GM18526 (cell line): ENCODE data around the gene PAQR8.

Experiments
- POLR2A ChIP-seq: IDR thresholded peaks from 3 replicates; pipeline ENCODE4 v1.6.1; 2011; ENCODE audit not compliant: insufficient read length; ENCODE audit errors: extremely low read depth

PAQR8 gene

DNA sequence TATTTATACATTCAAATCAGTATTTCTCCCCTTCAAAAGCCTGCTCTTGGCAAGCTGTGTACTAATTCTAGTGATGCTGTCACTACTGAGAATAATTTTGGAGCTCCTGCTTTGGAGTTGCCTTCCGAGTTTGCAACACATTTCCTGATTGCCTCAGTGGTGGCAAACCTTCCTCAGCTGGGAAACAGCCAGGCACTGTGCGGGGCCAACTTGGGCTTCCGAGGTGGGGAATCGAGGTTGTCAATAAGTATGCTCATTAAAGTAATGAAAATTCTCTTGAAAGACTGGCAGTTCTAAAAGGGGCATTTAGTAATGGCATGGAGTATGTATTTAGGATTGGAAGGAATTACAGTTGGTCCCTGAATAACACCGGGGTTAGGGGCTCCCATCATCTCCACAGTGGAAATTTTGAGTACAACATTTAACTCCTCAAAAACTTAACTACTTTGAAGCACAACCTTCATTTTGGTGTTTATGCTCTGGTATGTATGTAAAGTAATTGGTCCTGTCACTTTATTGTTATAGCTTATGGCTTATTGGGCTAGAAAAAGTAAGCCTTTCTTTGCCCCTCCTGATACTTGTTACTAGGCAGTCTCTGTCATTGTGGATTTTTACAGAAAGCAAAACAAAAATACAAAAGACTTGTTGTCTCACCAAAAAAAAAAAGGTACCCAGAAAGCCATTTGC lies 2.7 kb downstream of the PAQR8 start:
- TF ChIP-seq POLR2A = no peak

DNA sequence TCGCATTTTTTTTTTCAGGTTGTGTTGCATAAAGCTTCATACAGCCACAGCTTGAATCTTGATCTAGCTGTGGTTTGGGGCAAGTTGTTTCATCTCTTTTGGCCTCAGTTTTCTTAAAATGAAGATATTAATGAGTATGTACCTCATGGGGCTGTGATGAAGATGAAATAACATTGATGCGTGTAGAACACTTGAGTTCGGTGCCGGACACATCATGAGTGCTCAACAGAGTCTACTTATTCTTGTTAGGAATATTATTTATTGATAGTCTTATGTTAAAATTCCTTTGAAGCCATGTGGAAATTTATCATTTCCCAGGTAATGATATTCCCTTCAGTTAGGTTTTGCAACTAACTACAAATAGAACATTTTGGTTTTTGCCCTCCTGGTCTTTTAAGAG lies 3.4 kb downstream of the PAQR8 start:
- no peak for TF ChIP-seq POLR2A

DNA sequence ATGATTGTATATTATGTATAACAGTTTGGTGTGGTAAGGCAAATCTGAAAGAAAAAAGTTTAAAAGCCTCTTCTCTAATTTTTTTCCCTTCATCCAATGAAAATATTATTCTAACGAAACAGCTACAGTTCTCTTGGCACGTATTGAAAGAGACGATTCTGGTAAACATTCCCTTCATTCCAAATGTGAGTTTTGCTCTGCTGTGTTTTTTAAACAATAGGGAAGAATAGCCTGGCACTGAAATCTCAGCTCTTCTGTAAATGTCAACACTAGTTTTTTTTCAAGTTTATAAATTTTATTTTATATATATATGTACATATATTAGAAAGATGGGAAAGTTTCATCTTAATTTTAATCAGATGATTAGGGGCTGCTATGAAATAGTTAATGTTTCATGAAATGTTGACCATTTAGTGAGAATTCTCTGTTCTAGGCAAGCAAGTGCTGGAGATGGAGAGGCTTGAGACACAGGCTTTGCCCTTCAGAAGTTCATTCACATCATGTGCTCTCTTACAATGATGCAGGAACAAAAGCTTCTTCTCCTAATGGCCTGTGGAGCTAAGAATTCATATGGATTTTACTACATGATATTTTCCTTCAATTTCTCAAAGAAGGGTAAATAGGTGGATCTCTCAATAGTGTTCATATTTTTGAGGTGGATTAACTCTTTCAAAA lies 4.1 kb downstream of the PAQR8 start:
- TF ChIP-seq POLR2A = no peak

DNA sequence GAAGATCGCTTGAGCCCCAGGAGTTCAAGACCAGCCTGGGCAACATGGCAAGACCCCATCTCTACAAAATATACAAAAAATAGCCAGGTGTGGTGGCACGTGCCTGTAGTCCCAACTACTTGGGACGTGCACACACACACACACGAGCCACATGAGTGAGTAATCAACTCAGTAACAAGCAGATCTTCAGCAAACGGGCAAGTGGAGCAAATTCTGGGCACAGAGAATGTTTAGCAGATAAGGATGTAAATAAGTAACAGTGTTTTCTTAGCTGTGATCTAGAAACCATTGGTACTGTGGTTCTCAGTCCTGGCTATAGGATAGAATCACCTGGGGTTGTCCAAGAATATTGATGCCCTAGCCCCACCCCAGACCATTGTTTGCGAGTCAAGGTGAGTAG lies 6.1 kb downstream of the PAQR8 start:
- no peak for TF ChIP-seq POLR2A

DNA sequence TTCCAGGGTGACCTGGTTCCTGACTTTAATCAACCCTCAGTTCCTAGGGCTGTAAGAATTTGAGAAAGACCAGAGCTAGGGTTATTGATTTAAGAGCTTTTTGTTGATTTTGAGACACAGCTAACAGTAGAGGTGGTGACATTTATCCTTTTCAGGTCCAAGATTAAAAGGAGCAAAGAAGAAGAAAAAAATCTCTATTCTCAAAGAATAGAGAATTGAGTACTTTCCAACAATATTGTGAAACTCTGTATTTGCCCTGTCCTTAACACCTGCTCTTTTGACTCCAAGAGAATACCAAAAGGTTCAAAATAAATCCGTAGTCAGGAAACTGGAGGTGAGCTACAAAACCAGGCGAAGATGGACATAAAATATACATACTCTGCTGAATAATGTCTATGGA lies 7.3 kb downstream of the PAQR8 start:
- no peak for TF ChIP-seq POLR2A

DNA sequence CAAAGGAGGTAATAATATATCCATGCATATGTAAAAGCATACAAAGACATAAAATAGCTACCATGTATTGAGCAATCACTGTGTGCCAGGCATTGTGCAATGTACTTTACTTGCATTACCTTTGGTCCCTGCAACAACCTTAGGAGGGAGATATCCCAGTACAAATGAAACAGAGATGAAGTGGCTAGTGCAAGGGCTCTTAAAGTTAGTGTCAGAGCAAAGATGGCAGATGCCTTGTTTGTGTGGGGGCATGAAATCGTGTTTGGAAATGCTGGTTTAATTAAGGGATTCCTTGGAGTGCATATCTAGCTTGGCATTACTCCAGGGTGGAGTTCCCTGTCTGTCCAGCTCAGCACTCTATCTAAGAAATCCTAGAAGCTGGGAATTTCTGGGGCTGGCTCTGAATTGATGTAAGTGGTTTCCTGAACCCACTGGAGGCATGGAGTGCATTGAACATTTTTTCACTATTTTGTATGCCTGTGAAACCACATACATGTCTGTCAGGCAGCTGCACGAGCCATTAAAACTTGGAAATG lies 9.8 kb downstream of the PAQR8 start:
- no peak for TF ChIP-seq POLR2A

DNA sequence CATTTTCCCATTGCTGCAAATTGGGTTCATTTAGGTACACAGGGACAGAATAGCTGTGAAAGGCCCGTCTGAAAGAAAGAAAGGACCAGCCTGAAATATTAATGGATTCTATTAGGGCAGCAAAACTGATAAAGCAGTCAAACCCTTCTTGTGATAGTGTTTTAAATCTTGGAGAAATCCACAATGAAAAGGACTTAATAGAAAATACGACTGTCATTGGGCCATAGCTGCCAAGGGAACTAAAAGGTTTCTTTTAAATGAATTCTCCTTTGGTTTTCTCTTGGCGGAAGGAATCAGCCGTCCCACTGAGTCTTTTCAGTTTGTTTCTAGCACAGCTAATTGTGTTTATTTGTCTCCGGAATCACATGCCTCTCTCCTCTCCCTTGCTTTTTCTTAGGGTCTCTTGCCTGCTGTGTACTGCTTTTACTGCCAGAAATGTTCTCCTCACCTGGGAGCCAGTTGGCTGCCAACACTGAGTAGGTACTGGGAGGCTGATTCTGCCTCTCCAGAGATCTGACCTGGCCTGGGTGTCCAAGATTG lies 11.3 kb downstream of the PAQR8 start:
- TF ChIP-seq POLR2A = no peak

DNA sequence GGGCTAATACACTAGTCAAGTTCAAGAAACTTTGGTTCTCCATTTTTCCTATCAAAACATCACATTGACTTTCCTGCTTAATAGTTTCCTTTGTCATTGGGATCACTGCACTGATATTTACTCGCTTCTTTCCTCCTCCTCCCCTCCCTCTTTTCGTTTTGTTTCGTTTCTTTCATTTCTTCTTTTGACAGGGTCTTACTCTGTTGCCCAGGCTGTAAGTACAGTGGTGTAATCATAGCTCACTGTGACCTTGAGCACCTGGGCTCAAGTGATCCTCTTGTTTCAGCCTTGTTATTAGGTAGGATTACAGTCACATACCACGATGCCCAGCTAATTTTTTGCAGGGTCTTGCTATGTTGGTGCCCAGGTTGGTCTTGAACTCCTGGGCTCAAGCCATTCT lies 12.3 kb downstream of the PAQR8 start:
- TF ChIP-seq POLR2A = no peak

DNA sequence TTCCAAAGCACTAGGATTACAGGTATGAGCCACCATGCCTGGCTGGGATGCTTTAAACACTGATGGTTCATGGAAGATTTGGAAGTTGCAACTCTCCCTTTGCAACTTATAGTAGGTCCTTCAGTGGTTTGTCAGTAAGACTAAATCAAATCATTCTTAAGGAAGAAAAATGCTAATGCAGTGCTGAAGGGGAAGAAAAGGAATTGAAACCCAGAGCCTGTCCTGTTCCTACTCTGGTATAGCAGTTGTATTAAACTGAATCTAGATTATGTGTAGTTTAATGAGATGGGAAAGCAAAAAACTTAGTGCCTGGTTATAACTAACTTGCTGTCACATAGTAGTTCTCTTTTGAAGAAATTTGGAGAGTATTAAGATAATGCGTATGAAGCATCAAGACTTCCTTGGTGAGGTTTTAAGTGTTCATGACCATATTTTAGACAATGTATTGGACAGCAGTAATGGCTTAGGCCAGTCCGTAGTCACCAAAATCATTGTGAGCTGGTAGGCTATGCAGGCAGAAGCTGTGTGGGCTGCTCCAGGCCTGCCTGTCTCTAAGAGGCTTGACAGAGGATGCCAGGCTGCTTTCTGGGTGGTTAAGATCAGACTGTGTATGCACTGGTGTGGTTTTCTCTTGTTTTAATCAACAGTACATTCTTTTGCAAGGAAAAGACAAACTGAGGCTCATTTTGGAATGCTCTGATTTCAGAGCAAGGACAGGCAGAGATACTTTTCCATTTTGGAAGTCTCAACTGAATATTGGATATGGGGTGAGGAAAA lies 14.0 kb downstream of the PAQR8 start:
- TF ChIP-seq POLR2A = no peak

DNA sequence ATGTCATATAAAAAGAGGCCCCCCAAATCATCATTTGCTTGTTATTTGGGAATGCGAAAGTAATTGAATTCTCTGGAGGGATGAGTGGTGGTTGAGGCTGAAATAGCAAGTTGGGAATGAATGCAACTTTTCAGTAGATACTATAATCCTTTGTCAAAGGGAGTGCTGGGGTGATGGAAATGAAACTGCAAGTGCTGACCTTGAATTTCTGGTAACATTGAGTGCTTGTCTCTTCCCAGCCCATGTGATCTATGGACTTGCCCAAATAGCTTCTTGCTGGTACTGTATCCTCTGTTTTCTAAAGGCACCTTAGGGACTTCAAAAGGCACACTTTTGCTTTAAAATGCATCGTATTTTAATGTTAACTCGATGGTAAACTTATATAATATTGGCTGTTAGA lies 14.8 kb downstream of the PAQR8 start:
- no peak for TF ChIP-seq POLR2A

DNA sequence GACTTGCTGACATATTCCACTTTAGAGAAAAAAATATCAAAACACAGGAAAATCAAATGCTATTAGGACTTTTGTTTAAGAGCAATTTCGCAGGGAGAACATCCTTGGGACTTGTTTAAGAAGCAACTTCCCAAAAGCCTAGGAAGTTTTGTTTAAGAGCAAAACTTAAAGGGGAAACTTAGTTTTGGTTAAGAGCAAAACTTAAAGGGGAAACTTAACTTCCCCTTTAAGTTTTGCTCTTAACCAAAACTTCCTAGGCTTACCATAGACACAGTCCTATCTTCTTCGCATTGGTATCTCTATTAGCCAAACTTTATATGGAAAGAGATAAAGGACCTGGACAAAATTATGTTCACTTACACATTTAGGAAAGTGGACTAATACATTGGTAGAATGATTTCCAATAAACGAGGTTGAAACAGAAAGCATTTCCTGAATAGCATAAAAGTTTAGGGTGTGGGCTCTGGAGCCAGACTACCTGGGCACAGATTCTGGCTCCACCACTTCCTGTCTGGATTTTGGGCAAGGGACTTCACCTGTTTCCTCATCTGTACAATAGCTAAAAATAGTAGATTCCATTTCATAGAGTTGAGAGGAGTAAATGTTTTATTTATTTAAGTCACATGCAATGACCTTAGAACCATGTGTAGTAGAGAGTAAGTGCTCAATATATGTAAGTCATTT lies 15.7 kb downstream of the PAQR8 start:
- TF ChIP-seq POLR2A = no peak

DNA sequence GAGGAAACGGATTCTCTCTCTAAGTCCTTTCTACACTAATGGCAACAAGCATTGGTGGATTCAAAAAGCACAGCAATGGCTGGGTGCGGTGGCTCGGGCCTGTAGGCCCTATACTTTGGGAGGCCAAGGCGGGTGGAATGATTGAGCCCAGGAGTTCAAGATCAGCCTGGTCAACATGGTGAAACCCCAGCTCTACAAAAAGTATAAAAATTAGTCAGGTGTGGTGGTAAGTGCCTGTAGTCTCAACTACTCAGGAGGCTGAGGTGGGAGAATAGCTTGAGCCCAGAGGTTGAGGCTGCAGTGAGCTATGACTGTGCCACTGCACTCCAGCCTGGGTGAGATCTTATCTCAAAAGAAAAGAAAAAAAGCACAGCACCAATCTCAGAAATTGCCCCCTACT lies 19.3 kb downstream of the PAQR8 start:
- TF ChIP-seq POLR2A = no peak

DNA sequence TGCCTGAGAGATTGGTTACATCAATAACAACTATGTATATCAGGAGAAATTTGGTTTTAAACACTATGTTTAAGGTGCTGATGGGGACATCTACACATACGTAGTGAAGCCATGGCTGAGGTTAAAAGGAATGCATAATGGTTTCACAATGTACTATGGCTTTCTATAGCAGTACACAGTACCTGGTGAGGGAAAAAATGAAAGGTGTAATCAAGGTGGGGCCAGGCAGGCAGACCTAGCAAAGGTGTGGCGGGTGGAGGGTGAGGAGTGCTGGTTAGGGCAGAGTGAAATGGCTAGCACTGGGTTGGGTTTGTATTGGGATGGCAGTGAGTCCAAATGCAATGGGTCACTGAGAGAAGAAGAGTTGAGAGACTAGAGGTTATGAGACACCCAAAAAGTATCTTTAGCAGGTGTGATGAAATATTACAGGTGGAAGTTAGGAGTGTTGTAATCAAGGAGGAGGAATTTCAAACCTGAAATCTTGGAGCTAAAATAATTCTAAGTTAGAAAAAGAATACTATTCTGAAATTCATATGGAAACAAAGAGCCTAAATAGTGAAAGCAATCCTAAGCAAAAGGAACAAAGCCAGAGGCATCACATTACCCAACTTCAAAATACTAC lies 22.3 kb downstream of the PAQR8 start:
- no peak for TF ChIP-seq POLR2A

DNA sequence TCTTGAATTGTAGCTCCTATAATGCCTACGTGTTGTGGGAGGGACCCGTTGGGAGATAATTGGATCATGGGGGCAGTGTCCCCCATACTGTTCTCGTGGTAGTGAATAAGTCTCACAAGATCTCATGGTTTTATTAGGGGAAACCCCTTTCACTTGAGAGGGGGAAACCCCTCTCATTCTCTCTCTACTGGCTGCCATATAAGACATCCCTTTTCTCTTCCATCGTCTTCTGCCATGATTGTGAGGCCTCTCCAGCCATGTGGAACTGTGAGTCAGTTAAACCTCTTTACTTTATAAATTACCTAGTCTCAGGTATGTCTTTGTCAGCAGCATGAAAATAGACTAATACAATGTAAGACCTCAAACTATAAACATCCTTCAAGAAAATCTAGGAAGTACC lies 23.1 kb downstream of the PAQR8 start:
- no peak for TF ChIP-seq POLR2A

DNA sequence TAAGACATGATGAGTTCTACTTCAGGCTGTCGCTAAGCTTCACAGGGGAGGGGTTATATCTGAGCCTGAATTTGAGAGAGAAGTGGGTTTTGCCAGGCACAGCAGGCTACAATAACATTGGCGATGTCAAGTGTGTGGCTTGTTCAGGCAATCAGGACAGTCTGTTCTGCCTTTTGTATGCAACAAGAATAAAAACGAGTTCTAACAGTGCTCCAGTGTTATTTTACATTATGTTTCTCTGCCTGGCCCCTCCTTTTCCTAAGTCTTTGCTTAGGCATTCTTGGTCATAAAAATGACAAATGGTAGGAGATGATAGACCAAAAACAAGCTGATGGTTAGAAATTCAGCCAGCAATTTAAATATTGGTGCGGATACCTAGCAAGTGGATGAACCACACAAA lies 26.8 kb downstream of the PAQR8 start:
- TF ChIP-seq POLR2A = no peak
